ENCODE data around the gene ISY1.
"Not testable (repeated sequence)": the region's sequence is repeated elsewhere in the genome, so short reads cannot be mapped to it uniquely, and the experiment has no call there.

Gene ISY1

DNA sequence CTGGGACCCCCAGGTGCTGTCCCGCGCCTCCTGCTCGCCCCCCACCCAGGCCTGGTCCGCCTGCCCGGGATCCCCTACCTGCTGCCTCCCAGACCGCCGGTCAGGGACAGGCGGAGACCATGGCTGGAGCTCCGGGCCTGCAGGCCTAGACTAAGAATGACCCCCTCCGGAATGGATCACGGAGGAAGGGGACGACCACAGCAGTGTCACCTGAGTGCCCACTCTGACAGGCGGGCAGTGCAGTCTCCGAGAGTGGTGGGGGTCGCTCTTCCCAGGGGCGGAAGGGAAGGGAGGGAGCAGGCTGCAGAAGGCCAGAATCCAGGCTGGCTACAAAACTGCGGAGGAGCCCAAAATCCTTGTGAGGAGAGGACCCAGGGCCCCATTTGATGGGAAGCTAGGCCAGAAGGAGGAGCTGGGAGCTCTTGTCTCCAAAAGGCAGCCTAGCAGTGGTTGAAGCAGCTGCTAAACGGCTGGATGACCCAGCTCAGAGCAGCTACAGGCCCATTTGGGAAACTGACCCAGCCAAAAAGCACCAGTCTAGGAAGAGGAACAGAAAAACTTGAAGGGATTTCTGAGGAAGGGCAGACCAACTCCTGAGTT, 38.4 kb downstream of the ISY1 start:
- H3K36me3 Mint-ChIP-seq (ENCODE audit: insufficient read depth): peaks cover 28% of the 10 kb centered on the region
- H3K9me3 Mint-ChIP-seq: no peaks in the 10 kb centered on the region
- no peak for ATAC-seq (replicated peaks; ENCODE audit: extremely low read depth, poor library complexity, severe bottlenecking)
- H3K4me1 Mint-ChIP-seq: peaks cover 53% of the 10 kb centered on the region
- H3K27me3 Mint-ChIP-seq: no peaks in the 10 kb centered on the region
- peak overlapping the region; percentile 81 for H3K4me3 Mint-ChIP-seq
- DNase-seq (ENCODE audit: low spot score in 2 of 2): no peak
- peak overlapping the region; percentile 81 for H3K27ac Mint-ChIP-seq (ENCODE audit: low read depth)

DNA sequence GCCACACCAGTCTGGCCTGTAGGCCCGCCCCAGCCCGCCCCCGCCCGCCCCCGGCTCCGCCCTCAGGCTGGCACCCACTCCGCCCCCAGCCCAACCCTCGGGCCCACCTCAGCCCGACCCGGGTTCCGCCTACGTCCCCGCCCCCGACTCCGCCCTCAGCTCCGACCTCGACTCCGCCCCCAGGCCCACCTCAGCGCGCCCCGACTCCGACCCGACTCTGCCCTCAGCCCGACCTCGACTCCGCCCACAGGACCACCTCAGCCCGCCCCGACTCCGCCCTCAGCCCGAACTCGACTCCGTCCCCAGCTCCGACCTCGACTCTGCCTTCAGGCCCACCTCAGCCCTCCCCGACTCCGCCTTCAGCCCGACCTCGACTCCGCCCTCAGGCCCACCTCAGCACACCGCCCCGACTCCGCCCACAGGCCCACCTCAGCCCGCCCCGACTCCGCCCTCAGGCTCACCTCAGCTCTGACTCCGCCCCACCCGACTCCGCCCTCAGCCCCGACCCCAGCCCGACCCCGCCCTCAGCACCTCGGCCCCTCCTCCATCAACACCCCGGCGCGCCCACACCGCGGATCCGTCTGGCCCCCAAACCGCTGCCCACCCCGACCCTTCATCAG, 39.0 kb downstream of the ISY1 start, which contains the start of gene RAB43:
TSS of gene RAB43 (minus strand) at position 13 of the 620 bp plus-strand sequence. CDS start 315 bp downstream, outside the sequence.
- Mint-ChIP-seq H3K4me3 (peak within 1 kb of the TSS; percentile 81), H3K27me3 (no peaks in the 10 kb centered on the region), H3K4me1 (peaks cover 55% of the 10 kb centered on the region), H3K36me3 (ENCODE audit: insufficient read depth) (peaks cover 28% of the 10 kb centered on the region), H3K9me3 (no peaks in the 10 kb centered on the region), H3K27ac (ENCODE audit: low read depth) (peak within 1 kb of the TSS; percentile 81)
- ATAC-seq (replicated peaks; ENCODE audit: extremely low read depth, poor library complexity, severe bottlenecking): peak; percentile 38
- DNase-seq (ENCODE audit: low spot score in 2 of 2): peak; percentile 85 to 90

DNA sequence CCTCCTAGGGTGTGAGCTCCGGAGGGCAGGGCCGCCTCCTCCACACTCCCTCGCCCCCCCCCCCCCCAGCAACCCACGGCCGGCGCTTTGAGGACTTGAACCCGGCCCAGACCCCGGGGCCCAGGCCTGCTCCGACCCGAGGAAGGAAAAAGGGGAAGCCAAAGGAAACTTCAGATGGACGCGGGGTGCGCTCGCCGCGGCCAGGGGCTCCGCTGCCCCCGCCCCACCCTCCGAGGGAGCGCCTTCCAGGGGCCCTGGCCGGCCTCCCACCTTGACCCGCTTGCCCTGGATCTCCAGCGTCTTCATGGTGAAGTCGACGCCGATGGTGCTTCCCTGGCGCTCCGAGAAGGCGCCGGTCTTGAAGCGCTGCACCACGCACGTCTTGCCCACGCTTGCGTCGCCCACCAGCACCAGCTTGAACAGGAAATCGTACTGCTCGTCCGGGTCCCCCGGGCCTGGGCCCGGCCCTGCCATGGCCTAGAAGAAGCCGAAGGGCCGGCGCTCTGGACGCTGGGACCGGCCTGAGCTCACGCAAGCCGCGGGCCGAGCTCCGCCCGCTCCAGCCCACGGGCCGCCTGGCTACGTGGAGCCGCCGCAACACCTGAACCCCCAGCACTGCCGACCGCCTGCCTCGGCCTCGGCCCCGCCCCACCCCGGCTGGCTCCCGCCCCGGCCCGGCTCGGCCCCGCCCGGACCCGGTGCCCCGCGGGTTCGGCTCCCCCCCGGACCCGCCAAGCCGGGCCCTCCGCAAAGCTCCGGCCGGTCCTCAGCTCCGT, 39.7 kb downstream of the ISY1 start:
- H3K9me3 Mint-ChIP-seq: no peaks in the 10 kb centered on the region
- H3K36me3 Mint-ChIP-seq (ENCODE audit: insufficient read depth): peaks cover 32% of the 10 kb centered on the region
- ATAC-seq (replicated peaks; ENCODE audit: extremely low read depth, poor library complexity, severe bottlenecking): peak; percentile 29
- peak overlapping the region; percentile 81 for H3K4me3 Mint-ChIP-seq
- H3K4me1 Mint-ChIP-seq: peaks cover 55% of the 10 kb centered on the region
- peak overlapping the region; percentile 81 for H3K27ac Mint-ChIP-seq (ENCODE audit: low read depth)
- DNase-seq (ENCODE audit: low spot score in 2 of 2): peak; percentile 25 to 33
- no peaks in the 10 kb centered on the region for H3K27me3 Mint-ChIP-seq

DNA sequence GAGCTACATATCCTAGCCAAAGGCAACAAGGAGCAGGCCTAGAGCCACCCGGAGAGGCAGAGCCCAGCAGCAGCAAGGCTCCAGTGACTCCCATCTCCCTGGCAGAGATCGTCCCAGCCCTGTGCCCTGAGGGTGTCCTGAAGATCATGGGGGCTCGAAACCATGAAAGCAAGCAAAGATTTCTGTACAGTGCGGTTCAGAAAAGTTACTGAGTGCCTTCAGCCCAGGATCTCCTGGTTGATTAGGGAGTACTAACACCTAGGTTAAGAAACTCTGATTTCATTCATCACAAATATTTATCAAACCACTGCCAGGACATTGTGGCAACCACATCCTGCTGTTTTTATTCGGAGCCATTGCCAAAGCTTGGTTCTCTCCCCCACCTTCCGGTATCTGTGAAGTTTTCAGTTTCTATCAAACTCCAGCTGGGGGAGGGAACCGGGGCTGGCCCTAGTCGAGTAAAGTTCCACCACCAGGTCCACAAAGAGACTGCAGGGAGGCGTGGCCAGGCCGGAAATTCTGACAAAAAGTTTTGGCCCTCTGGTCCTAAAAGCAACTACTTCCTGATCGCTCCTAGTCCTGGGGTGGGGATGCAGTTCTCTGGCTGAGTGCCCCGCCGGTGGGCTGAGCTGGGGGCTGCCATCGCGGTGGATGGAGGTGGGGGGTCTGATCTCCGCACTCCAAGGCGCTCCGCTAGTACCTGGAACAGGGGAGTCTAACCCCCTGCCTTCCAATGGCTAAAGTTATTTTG, 40.4 kb downstream of the ISY1 start:
- peaks cover 58% of the 10 kb centered on the region for H3K4me1 Mint-ChIP-seq
- no peaks in the 10 kb centered on the region for H3K9me3 Mint-ChIP-seq
- H3K27me3 Mint-ChIP-seq: no peaks in the 10 kb centered on the region

DNA sequence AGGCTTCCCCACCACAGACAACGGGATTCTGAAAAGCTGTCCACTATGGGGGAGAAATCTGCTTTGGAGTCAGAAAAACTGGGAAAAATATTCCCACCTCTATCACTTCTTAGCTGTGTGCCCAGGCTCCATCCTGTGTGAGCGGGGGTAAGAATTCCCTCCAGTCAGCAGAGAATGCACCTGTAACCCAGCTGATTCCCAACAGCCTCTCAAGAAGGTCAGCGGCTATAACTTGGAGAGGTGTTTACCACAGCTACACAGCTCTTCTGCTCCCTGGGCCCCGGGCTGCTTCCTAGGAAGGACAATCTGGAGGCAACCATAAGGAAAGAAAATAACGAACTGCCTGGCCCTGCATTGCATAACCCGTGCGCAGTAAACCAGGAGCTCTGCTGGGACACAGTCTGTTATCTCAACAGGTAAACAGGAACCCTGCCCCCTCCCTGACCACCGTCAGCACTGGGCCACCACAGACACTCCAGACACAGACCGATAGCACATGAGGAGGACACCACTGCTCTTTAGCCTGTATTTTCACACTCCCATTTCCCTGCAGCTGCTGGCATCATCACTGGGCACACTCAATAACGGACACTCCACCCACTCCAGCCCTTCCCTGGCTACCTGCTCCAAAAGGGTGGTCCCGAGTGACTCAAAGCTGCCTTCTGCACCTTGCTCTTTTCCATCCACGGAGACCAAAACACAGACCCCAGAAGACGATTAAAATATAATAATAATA, 41.3 kb downstream of the ISY1 start:
- Mint-ChIP-seq H3K9me3 (no peaks in the 10 kb centered on the region), H3K36me3 (ENCODE audit: insufficient read depth) (peaks cover 35% of the 10 kb centered on the region), H3K4me1 (peaks cover 60% of the 10 kb centered on the region), H3K27ac (ENCODE audit: low read depth) (peak overlapping the region; percentile 81), H3K4me3 (peak overlapping the region; percentile 81), H3K27me3 (no peaks in the 10 kb centered on the region)
- no peak for ATAC-seq (replicated peaks; ENCODE audit: extremely low read depth, poor library complexity, severe bottlenecking)
- DNase-seq (ENCODE audit: low spot score in 2 of 2): no peak

More for the DNA sequence above, 40.4 kb downstream of the ISY1 start:
- DNase-seq (ENCODE audit: low spot score in 2 of 2): peak; percentile 78 to 90
- Mint-ChIP-seq H3K4me3 (peak overlapping the region; percentile 81), H3K27ac (ENCODE audit: low read depth) (peak overlapping the region; percentile 81), H3K36me3 (ENCODE audit: insufficient read depth) (peaks cover 35% of the 10 kb centered on the region)
- ATAC-seq (replicated peaks; ENCODE audit: extremely low read depth, poor library complexity, severe bottlenecking): peak; percentile 75

DNA sequence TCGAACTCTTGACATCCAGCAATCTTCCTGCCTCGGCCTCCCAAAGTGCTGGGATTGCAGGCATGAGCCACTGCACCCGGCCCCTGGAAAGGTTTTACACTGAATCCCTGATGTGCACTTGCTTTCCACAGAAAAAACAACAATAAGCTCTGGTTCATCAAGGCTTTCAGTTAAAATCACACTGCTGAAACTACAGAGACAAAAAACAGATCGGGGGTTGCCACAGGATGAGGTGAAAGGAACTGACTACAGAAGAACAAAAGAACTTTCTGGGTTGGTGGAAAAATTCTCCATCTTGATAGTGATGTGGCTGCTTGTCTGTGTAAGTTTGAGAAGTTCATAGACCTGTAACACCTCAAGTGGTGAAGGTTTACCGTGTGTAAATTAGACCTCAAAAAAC, 42.1 kb downstream of the ISY1 start:
- no peaks in the 10 kb centered on the region for H3K9me3 Mint-ChIP-seq
- peak overlapping the region; percentile 81 for H3K27ac Mint-ChIP-seq (ENCODE audit: low read depth)
- peak in 1 of 2 donors; percentile 40 for DNase-seq (ENCODE audit: low spot score in 2 of 2)
- H3K4me1 Mint-ChIP-seq: peaks cover 63% of the 10 kb centered on the region
- H3K27me3 Mint-ChIP-seq: no peaks in the 10 kb centered on the region
- H3K4me3 Mint-ChIP-seq: peak overlapping the region; percentile 81
- peaks cover 38% of the 10 kb centered on the region for H3K36me3 Mint-ChIP-seq (ENCODE audit: insufficient read depth)
- peak; percentile 30 for ATAC-seq (replicated peaks; ENCODE audit: extremely low read depth, poor library complexity, severe bottlenecking)

DNA sequence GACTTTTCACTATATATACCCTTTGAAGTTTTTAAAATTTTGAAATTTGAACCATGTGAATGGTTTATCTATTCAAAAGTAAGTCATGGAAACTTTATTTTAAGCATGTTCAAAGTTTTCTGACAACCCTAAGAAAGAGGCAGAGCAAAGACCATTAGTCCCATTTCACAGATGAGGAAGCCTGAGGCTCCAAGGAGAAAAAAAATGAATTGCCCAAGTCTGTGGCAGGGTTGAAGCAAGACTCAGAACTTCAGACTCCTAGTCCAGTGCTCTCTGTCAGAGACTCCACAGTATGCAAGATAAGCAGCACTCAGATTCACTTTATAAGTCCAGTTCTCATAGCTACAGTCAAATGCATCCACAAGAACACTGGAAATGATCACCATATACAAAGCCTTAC, 43.7 kb downstream of the ISY1 start:
- Mint-ChIP-seq H3K4me3 (no peak overlapping the region), H3K9me3 (no peaks in the 10 kb centered on the region)

DNA sequence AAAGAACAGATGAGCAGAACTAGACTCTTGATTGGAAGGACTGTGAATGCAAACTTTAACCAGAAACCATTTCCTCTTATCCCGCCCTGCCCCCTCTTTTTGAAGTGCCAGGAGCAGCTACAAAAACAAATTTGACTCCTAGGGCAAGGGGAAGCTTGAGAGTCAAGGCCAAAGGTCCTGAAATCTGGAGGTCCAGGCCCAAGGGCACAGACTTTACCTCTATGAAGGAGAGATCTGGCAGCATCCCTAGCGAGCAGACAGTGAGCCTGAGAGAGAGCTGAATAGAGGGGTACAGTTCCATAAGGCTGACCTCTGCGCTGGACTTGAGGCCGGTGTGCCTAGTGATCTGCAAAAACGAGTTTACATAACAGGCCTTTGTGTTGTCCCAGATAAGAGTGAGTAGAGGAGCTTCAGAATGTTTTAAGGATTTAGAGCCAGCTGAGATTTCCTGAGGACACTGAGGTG, 44.3 kb downstream of the ISY1 start:
- no peak for ATAC-seq (replicated peaks; ENCODE audit: extremely low read depth, poor library complexity, severe bottlenecking)
- Mint-ChIP-seq H3K27me3 (no peaks in the 10 kb centered on the region), H3K4me1 (peaks cover 52% of the 10 kb centered on the region), H3K36me3 (ENCODE audit: insufficient read depth) (peaks cover 36% of the 10 kb centered on the region), H3K27ac (ENCODE audit: low read depth) (peak overlapping the region; percentile 19), H3K9me3 (no peaks in the 10 kb centered on the region), H3K4me3 (peak overlapping the region; percentile 56)
- no peak for DNase-seq (ENCODE audit: low spot score in 2 of 2)

More for the DNA sequence above, 43.7 kb downstream of the ISY1 start:
- no peak for DNase-seq (ENCODE audit: low spot score in 2 of 2)
- H3K27ac Mint-ChIP-seq (ENCODE audit: low read depth): peak overlapping the region; percentile 2
- ATAC-seq (replicated peaks; ENCODE audit: extremely low read depth, poor library complexity, severe bottlenecking): no peak
- no peaks in the 10 kb centered on the region for H3K27me3 Mint-ChIP-seq
- peaks cover 52% of the 10 kb centered on the region for H3K4me1 Mint-ChIP-seq
- peaks cover 37% of the 10 kb centered on the region for H3K36me3 Mint-ChIP-seq (ENCODE audit: insufficient read depth)

DNA sequence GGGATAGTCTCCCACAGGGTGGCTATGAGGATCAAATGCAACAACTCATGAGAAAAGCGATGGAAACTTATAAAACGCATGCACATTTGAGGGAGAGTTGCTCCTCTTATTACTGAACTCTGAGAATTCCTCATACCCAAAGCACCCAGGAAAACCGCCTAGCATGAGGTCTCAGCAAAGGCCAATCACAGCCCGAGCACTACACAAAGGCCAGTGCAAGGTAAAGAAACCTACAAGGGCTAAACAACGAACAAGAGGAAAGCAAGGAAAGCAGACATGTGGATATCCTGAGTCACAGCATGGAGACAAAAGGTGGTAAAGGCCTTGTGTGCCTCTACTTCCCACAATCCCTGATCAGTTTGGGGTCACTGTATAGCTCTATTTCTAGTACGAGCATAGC, 46.4 kb downstream of the ISY1 start:
- H3K4me1 Mint-ChIP-seq: peaks cover 40% of the 10 kb centered on the region
- no peak overlapping the region for H3K4me3 Mint-ChIP-seq
- no peaks in the 10 kb centered on the region for H3K9me3 Mint-ChIP-seq
- no peak for DNase-seq (ENCODE audit: low spot score in 2 of 2)
- H3K27ac Mint-ChIP-seq (ENCODE audit: low read depth): no peak overlapping the region
- no peak for ATAC-seq (replicated peaks; ENCODE audit: extremely low read depth, poor library complexity, severe bottlenecking)
- H3K36me3 Mint-ChIP-seq (ENCODE audit: insufficient read depth): peaks cover 40% of the 10 kb centered on the region
- no peaks in the 10 kb centered on the region for H3K27me3 Mint-ChIP-seq

DNA sequence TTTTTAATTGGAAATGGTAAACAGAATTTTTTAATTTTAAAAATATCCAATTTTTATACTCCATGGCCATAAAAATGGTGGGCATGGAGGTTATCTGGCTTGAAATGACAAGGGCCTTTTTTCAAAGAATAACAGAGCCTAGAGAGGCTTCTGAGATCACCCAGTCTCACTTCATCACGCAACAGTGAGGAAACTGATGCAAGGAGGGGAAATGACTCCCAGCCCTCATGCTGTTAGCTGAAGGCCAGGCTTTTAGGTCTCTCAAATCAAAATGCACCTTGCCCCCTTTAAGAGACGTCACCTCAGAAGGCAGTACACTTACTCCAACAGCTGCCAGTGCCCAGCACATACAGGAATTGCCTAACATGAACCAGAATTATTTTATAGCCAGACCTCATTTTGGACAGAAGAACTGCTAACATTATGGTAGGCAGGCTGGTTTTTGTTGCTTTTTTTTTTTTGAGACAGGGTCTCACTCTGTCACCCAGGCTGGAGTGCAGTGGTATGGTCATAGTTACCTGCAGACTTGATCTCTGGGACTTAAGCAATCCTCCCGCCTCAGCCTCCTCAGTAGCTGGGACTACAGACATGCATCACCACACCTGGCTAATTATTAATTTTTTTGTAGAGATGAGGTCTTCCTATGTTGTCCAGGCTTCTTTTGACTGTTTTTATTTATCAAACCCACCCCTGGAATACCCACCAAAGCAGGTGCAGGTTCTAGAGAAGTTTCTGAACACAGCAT, 48.4 kb downstream of the ISY1 start:
- Mint-ChIP-seq H3K27ac (ENCODE audit: low read depth) (no peak overlapping the region), H3K27me3 (no peaks in the 10 kb centered on the region), H3K36me3 (ENCODE audit: insufficient read depth) (peaks cover 49% of the 10 kb centered on the region), H3K4me1 (peaks cover 33% of the 10 kb centered on the region), H3K4me3 (no peak overlapping the region), H3K9me3 (no peaks in the 10 kb centered on the region)
- DNase-seq (ENCODE audit: low spot score in 2 of 2) (no peak), ATAC-seq (replicated peaks; ENCODE audit: extremely low read depth, poor library complexity, severe bottlenecking) (no peak)

DNA sequence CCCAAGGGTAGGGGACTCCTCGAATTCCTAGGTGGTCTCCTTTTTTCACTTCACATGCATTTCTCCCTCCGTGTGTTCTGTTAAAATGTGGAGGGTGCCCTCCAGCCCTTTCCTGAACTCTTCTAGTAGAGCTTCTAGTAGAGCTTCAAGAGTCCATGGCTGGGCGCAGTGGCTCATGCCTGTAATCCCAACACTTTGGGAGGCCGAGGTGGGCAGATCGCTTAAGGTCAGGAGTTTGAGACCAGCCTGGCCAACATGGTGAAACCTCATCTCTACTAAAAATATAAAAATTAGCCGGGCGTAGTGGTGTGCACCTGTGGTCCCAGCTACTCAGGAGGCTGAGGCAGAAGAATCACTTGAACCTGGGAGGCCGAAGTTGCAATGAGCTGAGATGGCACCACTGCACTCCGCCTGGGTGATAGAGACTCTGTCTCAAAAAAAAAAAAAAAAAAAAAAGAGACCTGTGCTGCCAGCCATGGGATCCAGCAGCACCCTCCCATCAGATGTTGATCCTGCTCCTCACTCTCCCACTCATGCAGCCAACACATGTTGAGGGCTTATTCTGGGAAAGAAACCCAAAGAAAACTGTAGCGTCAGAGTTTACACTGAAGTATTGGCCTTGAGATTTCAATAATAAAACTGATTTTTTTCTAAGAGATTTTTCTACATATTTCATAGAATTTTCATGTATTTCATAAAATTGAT, 49.6 kb downstream of the ISY1 start:
- Mint-ChIP-seq H3K36me3 (ENCODE audit: insufficient read depth) (peaks cover 47% of the 10 kb centered on the region), H3K4me1 (peaks cover 24% of the 10 kb centered on the region)
- H3K9me3 Mint-ChIP-seq; DNase-seq (ENCODE audit: low spot score in 2 of 2); ATAC-seq (replicated peaks; ENCODE audit: extremely low read depth, poor library complexity, severe bottlenecking); H3K27ac Mint-ChIP-seq (ENCODE audit: low read depth); H3K27me3 Mint-ChIP-seq; H3K4me3 Mint-ChIP-seq: not testable (repeated sequence)

All from central memory CD8-positive, alpha-beta T cell (primary cell).